Upper lobe of right lung (tissue), 1 donor: ENCODE measurements around the gene DPYD. TPM values are rescaled to one million over a fixed set of nuclear protein-coding genes. Genes with fewer than 3 reads are reported as not detected.

ENCODE experiments used
- ATAC-seq: fragments of 200-7000 bp; cut with Tn5 transposase; one replicate; pipeline ENCODE4 v1.9.1; 2020; ENCODE audit warnings: mild to moderate bottlenecking, moderate library complexity
- DNase-seq: peaks from one replicate; pipeline ENCODE4 v3.0.0-alpha.2; 2020
- H3K27ac ChIP-seq: fragments of 200-600 bp; one replicate; pipeline ENCODE4 v1.8.0; 2022
- H3K27me3 ChIP-seq: fragments of 200-600 bp; one replicate; pipeline ENCODE4 v1.8.0; 2022; ENCODE audit warnings: mild to moderate bottlenecking
- H3K36me3 ChIP-seq: fragments of 200-600 bp; one replicate; pipeline ENCODE4 v1.8.0; 2022
- H3K4me1 ChIP-seq: fragments of 200-600 bp; one replicate; pipeline ENCODE4 v1.8.0; 2022
- H3K4me3 ChIP-seq: fragments of 200-600 bp; one replicate; pipeline ENCODE4 v1.8.0; 2022; ENCODE audit warnings: mild to moderate bottlenecking
- H3K9me3 ChIP-seq: fragments of 200-600 bp; one replicate; pipeline ENCODE4 v1.8.0; 2022
- intact Hi-C: fragments of 100-400 bp; cut with DNase I; formaldehyde crosslinking; loops from one replicate; pipeline ENCODE4 v1.11.0; 2022
- total RNA-seq: library from RNA; stranded (reverse); fragmentation: NEBNext Ultra II Directional; extraction: Animal tissue kit (Norgen Biotek cat#: 25700); gene quantifications from one replicate; pipeline ENCODE4 v1.2.1, GENCODE V29; 2021
- TF ChIP-seq, protein P1 (sequence below): fragments of 200-600 bp; IDR thresholded peaks from one replicate; pipeline ENCODE4 v1.8.0; 2022; ENCODE audit warnings: antibody characterized with exemption
- donor health status: DM: no; HTN: yes; CAD: no; lungs with severe emphysema.

Gene DPYD
- total RNA-seq, 1 donor from 2014 or later, result 82.7 TPM

DNA sequence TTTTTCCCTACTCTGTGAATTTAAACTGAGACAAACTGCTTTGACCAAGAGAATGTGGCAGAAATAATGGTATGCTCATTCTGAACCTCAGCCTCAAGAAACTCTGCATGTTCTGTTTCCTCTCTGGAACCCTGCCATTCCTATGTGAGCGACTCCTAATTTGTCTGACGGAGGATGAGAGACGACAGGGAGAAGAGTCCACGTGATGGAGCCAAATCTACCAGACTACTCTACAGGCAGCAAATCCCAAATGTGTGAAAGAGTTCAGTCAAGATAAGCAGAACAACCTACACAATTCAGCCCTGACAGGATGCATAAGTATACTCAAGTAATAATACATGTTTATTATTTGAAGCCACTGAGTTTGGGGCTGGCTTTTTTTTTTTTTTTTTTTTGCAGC, 153.5 kb downstream of the DPYD start:
- Histone ChIP-seq H3K4me3 (no peak overlapping the region), H3K36me3 (no peaks in the 10 kb centered on the region), H3K27ac (no peak overlapping the region), H3K4me1 (no peaks in the 10 kb centered on the region), H3K27me3 (no peaks in the 10 kb centered on the region), H3K9me3 (no peaks in the 10 kb centered on the region)
- DNase-seq (no peak), ATAC-seq (no peak)
- TF ChIP-seq, protein P1, sequence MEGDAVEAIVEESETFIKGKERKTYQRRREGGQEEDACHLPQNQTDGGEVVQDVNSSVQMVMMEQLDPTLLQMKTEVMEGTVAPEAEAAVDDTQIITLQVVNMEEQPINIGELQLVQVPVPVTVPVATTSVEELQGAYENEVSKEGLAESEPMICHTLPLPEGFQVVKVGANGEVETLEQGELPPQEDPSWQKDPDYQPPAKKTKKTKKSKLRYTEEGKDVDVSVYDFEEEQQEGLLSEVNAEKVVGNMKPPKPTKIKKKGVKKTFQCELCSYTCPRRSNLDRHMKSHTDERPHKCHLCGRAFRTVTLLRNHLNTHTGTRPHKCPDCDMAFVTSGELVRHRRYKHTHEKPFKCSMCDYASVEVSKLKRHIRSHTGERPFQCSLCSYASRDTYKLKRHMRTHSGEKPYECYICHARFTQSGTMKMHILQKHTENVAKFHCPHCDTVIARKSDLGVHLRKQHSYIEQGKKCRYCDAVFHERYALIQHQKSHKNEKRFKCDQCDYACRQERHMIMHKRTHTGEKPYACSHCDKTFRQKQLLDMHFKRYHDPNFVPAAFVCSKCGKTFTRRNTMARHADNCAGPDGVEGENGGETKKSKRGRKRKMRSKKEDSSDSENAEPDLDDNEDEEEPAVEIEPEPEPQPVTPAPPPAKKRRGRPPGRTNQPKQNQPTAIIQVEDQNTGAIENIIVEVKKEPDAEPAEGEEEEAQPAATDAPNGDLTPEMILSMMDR, result no peak
- intact Hi-C loops, result no loop called here

DNA sequence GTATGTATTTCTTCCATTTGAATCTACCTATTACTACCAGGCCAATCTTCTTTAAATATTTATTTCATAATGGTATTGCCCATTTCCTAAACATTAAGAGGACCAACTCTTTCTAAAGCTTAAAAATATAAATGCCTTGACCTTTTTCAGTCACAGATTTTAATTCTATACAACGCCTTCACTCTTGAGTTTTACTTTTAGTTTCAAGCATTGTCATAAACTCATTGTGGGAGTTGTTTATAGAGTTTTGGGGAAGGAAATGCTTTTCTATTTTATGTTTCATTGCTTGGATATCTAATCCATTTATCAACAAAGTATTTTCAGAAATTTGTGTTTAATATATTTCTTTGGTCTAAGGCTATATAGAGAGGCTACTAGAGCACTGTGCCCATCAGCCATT, 155.8 kb downstream of the DPYD start:
- intact Hi-C loops, result no loop called here
- TF ChIP-seq, protein P1, result no peak
- no peak for ATAC-seq
- Histone ChIP-seq H3K36me3 (no peaks in the 10 kb centered on the region), H3K27ac (no peak overlapping the region), H3K9me3 (no peaks in the 10 kb centered on the region), H3K27me3 (no peaks in the 10 kb centered on the region), H3K4me1 (no peaks in the 10 kb centered on the region), H3K4me3 (no peak overlapping the region)
- DNase-seq, result no peak

DNA sequence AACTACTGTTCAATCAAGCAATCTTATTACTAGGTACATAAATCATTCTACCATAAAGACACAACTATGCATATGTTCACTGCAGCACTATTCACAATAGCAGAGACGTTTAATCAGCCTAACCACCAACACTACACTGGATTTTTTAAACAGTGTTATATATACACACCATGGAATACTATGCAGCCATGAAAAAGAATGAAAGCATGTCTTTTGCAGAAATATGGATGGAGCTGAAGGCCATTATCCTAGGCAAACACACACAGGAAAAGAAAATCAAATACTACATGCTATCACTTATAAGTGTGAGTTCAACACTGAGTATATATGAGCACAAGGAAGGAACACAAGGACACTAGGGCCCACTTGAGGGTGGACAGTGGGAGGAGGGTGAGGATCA, 159.2 kb downstream of the DPYD start:
- Histone ChIP-seq H3K9me3 (no peaks in the 10 kb centered on the region), H3K27ac (no peak overlapping the region), H3K27me3 (no peaks in the 10 kb centered on the region), H3K4me1 (peaks cover 11% of the 10 kb centered on the region), H3K36me3 (no peaks in the 10 kb centered on the region), H3K4me3 (no peak overlapping the region)
- intact Hi-C loops, result no loop called here
- DNase-seq (no peak), ATAC-seq (no peak)
- TF ChIP-seq, protein P1, result no peak

DNA sequence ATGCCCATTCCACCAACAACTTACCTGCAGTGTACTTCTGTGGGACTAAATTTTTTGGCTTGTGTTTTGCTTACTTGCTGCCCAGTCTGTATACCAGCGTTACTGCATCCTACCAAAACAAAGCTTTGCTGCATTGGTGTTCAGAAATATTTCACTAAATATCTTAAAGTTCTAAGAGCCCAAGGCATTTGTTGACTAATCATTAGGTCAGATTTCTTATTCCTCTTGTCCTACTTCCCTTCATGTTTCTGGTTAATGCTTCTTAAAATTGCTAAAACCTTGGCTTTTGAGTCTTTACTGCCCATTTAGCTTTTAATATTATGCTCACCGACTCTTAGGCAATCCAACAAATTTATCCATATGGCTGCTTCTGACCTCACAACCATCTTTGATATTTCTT, 161.8 kb downstream of the DPYD start:
- TF ChIP-seq, protein P1, result no peak
- Histone ChIP-seq H3K27ac (no peak overlapping the region), H3K4me1 (peaks cover 11% of the 10 kb centered on the region), H3K9me3 (no peaks in the 10 kb centered on the region), H3K4me3 (no peak overlapping the region), H3K36me3 (no peaks in the 10 kb centered on the region), H3K27me3 (no peaks in the 10 kb centered on the region)
- DNase-seq (no peak), ATAC-seq (no peak)
- intact Hi-C loops, result no loop called here

DNA sequence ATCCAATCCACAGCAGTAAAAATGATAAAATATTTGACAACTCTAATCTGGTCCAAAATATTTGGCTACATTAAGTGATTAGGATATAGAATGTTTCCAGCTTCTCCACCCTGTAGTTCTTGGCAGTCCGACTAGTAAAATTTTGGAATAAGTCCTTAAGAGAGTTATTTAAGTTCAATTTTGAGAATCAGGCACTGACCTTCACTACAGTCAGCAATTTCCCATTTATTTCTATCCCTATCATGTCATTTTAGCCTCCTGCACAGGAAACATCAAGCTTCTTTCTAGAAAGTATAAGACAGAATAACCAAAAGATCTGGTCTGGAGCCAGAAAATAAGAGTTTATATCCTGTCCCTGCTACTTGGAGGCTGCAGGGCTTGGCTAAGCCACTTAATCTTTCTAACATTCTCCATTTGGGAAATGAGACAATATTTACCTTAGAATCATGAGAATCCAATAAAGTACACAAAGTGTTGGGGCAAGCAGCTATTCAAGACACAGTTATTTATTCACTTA, 162.2 kb downstream of the DPYD start:
- TF ChIP-seq, protein P1, result no peak
- no peak overlapping the region for H3K4me3 ChIP-seq
- intact Hi-C loops, result no loop called here
- no peaks in the 10 kb centered on the region for H3K36me3 ChIP-seq
- peaks cover 11% of the 10 kb centered on the region for H3K4me1 ChIP-seq
- H3K27ac ChIP-seq, result no peak overlapping the region
- no peak for DNase-seq
- ATAC-seq, result peak; percentile 72
- H3K27me3 ChIP-seq, result no peaks in the 10 kb centered on the region
- no peaks in the 10 kb centered on the region for H3K9me3 ChIP-seq

DNA sequence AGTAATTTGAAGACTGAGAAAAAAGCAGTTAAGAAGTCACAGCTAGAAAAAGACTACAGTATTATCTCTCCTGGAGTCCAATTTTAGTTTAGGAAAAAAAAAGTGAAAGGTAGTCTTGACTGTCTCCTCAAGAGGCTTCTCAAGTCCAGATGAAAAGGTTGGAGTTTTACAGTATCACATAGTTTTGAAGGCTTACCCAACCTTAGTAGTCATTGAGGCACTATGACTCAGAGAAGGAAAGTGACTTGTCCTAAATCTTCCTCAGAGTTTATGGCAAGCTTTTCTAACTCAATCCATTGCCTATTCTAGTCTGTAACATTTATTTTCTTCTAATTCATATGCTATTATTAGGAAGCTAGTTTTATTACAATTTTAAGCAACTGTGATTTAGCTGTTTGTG, 174.9 kb downstream of the DPYD start:
- H3K27ac ChIP-seq, result no peak overlapping the region
- no peak overlapping the region for H3K4me3 ChIP-seq
- TF ChIP-seq, protein P1, result no peak
- intact Hi-C loops, result no loop called here
- H3K27me3 ChIP-seq, result no peaks in the 10 kb centered on the region
- H3K9me3 ChIP-seq, result no peaks in the 10 kb centered on the region
- ATAC-seq (no peak), DNase-seq (no peak)
- H3K4me1 ChIP-seq, result no peaks in the 10 kb centered on the region
- H3K36me3 ChIP-seq, result no peaks in the 10 kb centered on the region
